Frontal cortex (tissue), 4 donors: ENCODE results near the gene IL18RAP. TPM values are rescaled to one million over a fixed set of nuclear protein-coding genes. Genes with fewer than 3 reads are reported as not detected.

Experiments used
- DNase-seq, 2 donors: peaks; one replicate each; pipeline ENCODE4 v3.0.0; 2012; ENCODE audit warnings: low spot score in 2 of 2
- FAIRE-seq: peaks from 2 replicates; lab custom pipeline; 2012; peaks lifted over from hg19 to GRCh38; lab: Jason Lieb, UNC
- small RNA-seq: library from RNA; depleted of rRNA; stranded (forward); fragments of <200 nt; gene quantifications from one replicate; pipeline ENCODE3, GENCODE V24; 2014
- total RNA-seq: library from RNA; depleted of rRNA; stranded (reverse); fragments of >200 nt; gene quantifications from one replicate; pipeline ENCODE4 v1.2.3, GENCODE V29; 2014
- donor health status: control.
- donor health status: control.
- donor health status: control.

IL18RAP gene
- total RNA-seq, 1 donor from 2014 or later: 0.41 TPM

DNA sequence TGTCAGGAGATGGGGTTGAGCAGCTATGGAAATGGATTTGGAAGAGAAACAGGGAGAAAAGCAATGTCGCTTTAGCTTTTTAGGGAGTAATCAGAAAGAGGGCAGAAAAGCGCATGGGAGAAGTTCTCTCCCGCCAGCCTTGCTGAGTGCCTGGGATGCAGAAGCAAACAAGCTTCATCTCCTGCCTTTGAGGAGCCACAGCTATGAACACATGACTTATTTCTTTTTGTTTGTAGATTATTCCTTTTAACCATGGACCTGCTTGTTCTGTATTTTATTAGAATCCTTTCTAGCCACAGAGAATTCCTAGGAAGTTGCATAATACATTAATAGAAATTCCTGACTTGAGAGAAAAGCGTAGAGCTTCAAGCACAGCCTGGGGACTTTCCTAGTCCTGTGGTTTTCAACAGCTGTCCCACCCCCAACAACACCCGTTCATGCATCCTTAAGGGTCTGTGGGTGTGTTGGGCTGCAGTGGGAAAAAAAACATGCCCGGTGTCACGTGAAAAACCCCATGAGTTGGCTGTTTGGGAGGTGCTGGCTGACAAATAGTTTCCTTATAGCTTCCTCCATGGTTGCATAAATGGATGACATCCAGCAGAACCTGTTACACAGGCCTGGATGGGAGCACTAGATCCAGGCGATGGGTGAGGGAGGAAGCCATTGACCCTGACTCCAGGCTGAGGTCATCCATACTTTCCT lies 65.0 kb downstream of the IL18RAP start:
- FAIRE-seq: no peak
- DNase-seq: no peak

DNA sequence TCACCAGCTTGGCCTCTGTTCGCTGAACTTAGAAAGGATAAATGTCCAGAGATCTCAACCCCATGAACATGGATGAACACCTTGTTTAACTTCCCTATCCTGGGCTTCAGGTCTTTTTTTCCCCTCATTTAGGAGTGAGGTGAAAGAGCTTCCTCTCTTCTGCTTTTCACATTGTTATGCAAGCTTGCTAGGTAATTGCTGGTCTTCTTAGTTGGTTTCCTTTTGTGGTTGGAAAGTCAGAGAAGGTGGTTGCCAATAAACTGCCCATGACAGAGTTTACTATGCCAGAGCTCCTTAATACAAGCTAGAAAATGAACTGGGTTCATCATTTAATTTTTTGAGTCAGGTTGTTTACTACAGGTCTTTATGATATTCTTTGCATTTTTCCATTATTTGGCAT lies 66.7 kb downstream of the IL18RAP start:
- FAIRE-seq (no peak), DNase-seq (no peak)

DNA sequence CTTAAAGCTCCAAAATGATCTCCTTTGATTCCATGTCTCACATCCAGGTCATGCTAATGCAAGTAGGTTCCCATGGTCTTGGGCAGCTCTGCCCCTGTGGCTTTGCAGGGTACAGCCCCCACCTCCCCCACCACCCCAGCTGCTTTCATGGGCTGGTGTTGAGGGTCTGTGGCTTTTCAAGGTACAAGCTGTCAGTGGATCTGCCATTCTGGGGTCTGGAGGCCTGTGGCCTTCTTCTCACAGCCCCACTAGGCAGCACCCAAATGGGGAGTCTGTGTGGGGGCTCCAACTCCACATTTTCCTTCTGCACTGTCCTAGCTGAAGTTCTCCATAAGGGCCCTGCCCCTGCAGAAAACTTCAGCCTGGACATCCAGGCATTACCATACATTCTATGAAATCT lies 69.0 kb downstream of the IL18RAP start:
- no peak for FAIRE-seq
- no peak for DNase-seq

- DNase-seq (no peak), FAIRE-seq (no peak)
Measured at GRCh38 chr2:102494570-102494969, 71.6 kb downstream of the IL18RAP start.

- FAIRE-seq (no peak), DNase-seq (no peak)
Measured at GRCh38 chr2:102498414-102498813, 75.5 kb downstream of the IL18RAP start.

- no peak for FAIRE-seq
- no peak for DNase-seq
Measured at GRCh38 chr2:102499558-102499957, 76.6 kb downstream of the IL18RAP start.

Small RNA genes within 50 kb of the gene (small RNA-seq; reads per million reads assigned to genes)
- gene MIR4772: not detected

Other genes starting within 250 kb of the IL18RAP start
- gene IL1RL2, start 236.1 kb upstream of the IL18RAP start, total RNA-seq: 0.82 TPM
- gene IL1RL1, start 111.6 kb upstream of the IL18RAP start, total RNA-seq: not detected
- 0.41 TPM for gene IL18R1, start 67.4 kb upstream of the IL18RAP start, total RNA-seq
- under 0.01 TPM for gene SLC9A4, start 50.1 kb downstream of the IL18RAP start, total RNA-seq
- 0.41 TPM for gene SLC9A2, start 196.4 kb downstream of the IL18RAP start, total RNA-seq